ENCODE data around the gene TNFRSF25. TPM values are rescaled to one million over a fixed set of nuclear protein-coding genes. Genes with fewer than 3 reads are reported as not detected.
A peak's percentile ranks its signal among the peaks of the same experiment; 100 is the strongest.

Gene TNFRSF25
- total RNA-seq, 1 experiment from 2014 or later, result 19.5 TPM

DNA sequence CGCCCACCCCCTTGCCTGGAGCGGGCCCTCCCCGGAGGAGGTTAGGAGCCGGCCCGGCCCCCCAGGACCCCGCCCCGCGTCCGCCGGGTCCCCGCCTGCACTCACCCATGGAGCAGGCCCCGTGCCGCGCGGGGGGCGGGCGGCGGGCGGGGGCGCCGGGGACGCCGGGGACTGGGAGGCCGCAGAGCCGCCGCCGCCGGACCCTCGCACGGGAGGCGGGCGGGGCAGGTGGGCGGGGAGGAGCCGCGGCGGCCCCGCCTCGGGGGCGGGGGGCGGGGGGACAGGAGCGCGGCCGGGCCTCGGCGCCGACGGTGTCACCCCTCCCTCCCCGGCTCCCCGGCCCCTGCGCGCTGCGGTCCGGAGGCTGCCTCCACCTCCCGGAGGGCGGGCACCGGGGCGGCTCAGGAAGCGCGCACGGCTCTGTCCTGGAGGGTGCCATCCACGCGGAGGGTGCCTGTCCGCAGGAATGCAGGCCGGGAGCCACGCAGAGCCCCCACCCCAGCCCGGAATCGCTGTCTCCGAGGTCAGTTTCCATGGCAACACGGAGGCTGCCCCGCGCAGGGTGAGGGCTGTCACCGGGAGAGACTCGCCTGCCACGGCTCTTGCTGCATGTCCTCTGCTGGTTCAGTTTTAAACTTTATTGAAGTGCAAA is 31.4 kb upstream of the TNFRSF25 start:
- H3K36me3 Mint-ChIP-seq, result no peaks in the 10 kb centered on the region
- peak; percentile 59 for ATAC-seq
- no peaks in the 10 kb centered on the region for H3K9me3 Mint-ChIP-seq
- peak; percentile 68 for DNase-seq (ENCODE audit: low spot score)
- H3K4me3 Mint-ChIP-seq, result peak overlapping the region; percentile 73
- H3K4me1 Mint-ChIP-seq, result peaks cover 23% of the 10 kb centered on the region
- ChIA-PET POLR2A (no interaction called here), CTCF (interaction anchor here (1.9 to 3.9 kb wide), 4 partner anchors 9 to 59 kb away, joined by 4 to 21 read pairs (median 14); no protein-coding TSS in a partner anchor)
- H3K27ac Mint-ChIP-seq, result no peak overlapping the region
- H3K27me3 Mint-ChIP-seq (ENCODE audit: low read depth), result peaks cover 30% of the 10 kb centered on the region
- no peak for TF ChIP-seq SOX15 (CRISPR knock-in tag; IDR thresholded peaks at IDR 0.05)
- TF ChIP-seq, protein P1, sequence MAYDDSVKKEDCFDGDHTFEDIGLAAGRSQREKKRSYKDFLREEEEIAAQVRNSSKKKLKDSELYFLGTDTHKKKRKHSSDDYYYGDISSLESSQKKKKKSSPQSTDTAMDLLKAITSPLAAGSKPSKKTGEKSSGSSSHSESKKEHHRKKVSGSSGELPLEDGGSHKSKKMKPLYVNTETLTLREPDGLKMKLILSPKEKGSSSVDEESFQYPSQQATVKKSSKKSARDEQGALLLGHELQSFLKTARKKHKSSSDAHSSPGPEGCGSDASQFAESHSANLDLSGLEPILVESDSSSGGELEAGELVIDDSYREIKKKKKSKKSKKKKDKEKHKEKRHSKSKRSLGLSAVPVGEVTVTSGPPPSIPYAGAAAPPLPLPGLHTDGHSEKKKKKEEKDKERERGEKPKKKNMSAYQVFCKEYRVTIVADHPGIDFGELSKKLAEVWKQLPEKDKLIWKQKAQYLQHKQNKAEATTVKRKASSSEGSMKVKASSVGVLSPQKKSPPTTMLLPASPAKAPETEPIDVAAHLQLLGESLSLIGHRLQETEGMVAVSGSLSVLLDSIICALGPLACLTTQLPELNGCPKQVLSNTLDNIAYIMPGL (CRISPR knock-in tag; IDR thresholded peaks at IDR 0.05), result no peak
- TF ChIP-seq NR3C1 (CRISPR knock-in tag; conservative IDR thresholded peaks at IDR 0.05; ENCODE audit: low read depth), result no peak
- no peak for TF ChIP-seq GABPB1 (CRISPR knock-in tag; IDR thresholded peaks at IDR 0.05)
- TF ChIP-seq, protein P2, sequence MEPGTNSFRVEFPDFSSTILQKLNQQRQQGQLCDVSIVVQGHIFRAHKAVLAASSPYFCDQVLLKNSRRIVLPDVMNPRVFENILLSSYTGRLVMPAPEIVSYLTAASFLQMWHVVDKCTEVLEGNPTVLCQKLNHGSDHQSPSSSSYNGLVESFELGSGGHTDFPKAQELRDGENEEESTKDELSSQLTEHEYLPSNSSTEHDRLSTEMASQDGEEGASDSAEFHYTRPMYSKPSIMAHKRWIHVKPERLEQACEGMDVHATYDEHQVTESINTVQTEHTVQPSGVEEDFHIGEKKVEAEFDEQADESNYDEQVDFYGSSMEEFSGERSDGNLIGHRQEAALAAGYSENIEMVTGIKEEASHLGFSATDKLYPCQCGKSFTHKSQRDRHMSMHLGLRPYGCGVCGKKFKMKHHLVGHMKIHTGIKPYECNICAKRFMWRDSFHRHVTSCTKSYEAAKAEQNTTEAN (CRISPR knock-in tag; IDR thresholded peaks at IDR 0.05), result no peak
- TF ChIP-seq, protein P3, sequence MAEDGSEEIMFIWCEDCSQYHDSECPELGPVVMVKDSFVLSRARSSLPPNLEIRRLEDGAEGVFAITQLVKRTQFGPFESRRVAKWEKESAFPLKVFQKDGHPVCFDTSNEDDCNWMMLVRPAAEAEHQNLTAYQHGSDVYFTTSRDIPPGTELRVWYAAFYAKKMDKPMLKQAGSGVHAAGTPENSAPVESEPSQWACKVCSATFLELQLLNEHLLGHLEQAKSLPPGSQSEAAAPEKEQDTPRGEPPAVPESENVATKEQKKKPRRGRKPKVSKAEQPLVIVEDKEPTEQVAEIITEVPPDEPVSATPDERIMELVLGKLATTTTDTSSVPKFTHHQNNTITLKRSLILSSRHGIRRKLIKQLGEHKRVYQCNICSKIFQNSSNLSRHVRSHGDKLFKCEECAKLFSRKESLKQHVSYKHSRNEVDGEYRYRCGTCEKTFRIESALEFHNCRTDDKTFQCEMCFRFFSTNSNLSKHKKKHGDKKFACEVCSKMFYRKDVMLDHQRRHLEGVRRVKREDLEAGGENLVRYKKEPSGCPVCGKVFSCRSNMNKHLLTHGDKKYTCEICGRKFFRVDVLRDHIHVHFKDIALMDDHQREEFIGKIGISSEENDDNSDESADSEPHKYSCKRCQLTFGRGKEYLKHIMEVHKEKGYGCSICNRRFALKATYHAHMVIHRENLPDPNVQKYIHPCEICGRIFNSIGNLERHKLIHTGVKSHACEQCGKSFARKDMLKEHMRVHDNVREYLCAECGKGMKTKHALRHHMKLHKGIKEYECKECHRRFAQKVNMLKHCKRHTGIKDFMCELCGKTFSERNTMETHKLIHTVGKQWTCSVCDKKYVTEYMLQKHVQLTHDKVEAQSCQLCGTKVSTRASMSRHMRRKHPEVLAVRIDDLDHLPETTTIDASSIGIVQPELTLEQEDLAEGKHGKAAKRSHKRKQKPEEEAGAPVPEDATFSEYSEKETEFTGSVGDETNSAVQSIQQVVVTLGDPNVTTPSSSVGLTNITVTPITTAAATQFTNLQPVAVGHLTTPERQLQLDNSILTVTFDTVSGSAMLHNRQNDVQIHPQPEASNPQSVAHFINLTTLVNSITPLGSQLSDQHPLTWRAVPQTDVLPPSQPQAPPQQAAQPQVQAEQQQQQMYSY (CRISPR knock-in tag; IDR thresholded peaks at IDR 0.05), result no peak
- no peak for TF ChIP-seq MXD4 (CRISPR knock-in tag; IDR thresholded peaks at IDR 0.05; ENCODE audit: borderline replicate concordance)
- TF ChIP-seq JUN (CRISPR knock-in tag; IDR thresholded peaks at IDR 0.05), result no peak
- TF ChIP-seq, protein P4, sequence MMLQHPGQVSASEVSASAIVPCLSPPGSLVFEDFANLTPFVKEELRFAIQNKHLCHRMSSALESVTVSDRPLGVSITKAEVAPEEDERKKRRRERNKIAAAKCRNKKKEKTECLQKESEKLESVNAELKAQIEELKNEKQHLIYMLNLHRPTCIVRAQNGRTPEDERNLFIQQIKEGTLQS (CRISPR knock-in tag; conservative IDR thresholded peaks at IDR 0.05), result no peak
- TF ChIP-seq CREB1 (CRISPR knock-in tag; IDR thresholded peaks at IDR 0.05), result no peak
- no peak for TF ChIP-seq ZNF416 (CRISPR knock-in tag; IDR thresholded peaks at IDR 0.05)
- TF ChIP-seq ZBTB21 (CRISPR knock-in tag; IDR thresholded peaks at IDR 0.05; ENCODE audit: borderline replicate concordance), result no peak
- TF ChIP-seq, protein P5, sequence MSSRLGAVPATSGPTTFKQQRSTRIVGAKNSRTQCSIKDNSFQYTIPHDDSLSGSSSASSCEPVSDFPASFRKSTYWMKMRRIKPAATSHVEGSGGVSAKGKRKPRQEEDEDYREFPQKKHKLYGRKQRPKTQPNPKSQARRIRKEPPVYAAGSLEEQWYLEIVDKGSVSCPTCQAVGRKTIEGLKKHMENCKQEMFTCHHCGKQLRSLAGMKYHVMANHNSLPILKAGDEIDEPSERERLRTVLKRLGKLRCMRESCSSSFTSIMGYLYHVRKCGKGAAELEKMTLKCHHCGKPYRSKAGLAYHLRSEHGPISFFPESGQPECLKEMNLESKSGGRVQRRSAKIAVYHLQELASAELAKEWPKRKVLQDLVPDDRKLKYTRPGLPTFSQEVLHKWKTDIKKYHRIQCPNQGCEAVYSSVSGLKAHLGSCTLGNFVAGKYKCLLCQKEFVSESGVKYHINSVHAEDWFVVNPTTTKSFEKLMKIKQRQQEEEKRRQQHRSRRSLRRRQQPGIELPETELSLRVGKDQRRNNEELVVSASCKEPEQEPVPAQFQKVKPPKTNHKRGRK (CRISPR knock-in tag; IDR thresholded peaks at IDR 0.05; ENCODE audit: borderline replicate concordance), result no peak
- TF ChIP-seq IRF2 (CRISPR knock-in tag; IDR thresholded peaks at IDR 0.05; ENCODE audit: borderline replicate concordance, low read depth), result no peak
- TF ChIP-seq, protein P6, sequence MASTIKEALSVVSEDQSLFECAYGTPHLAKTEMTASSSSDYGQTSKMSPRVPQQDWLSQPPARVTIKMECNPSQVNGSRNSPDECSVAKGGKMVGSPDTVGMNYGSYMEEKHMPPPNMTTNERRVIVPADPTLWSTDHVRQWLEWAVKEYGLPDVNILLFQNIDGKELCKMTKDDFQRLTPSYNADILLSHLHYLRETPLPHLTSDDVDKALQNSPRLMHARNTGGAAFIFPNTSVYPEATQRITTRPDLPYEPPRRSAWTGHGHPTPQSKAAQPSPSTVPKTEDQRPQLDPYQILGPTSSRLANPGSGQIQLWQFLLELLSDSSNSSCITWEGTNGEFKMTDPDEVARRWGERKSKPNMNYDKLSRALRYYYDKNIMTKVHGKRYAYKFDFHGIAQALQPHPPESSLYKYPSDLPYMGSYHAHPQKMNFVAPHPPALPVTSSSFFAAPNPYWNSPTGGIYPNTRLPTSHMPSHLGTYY (CRISPR knock-in tag; IDR thresholded peaks at IDR 0.05), result no peak
- TF ChIP-seq GTF2I (CRISPR knock-in tag; conservative IDR thresholded peaks at IDR 0.05), result no peak
- TF ChIP-seq ESRRA (CRISPR knock-in tag; IDR thresholded peaks at IDR 0.05; ENCODE audit: borderline replicate concordance), result no peak
